Stimulated activated CD4-positive, alpha-beta T cell treated with anti-CD3 and anti-CD28 coated beads, Interleukin-2, amount 100 ng/mL, for 24 hours (primary cell): ENCODE measurements around the gene TMEM14C.

Experiments used
- DNase-seq, 2 donors: peaks; one replicate each; pipeline ENCODE4 v3.0.0-alpha.2; 2020

TMEM14C gene

DNA sequence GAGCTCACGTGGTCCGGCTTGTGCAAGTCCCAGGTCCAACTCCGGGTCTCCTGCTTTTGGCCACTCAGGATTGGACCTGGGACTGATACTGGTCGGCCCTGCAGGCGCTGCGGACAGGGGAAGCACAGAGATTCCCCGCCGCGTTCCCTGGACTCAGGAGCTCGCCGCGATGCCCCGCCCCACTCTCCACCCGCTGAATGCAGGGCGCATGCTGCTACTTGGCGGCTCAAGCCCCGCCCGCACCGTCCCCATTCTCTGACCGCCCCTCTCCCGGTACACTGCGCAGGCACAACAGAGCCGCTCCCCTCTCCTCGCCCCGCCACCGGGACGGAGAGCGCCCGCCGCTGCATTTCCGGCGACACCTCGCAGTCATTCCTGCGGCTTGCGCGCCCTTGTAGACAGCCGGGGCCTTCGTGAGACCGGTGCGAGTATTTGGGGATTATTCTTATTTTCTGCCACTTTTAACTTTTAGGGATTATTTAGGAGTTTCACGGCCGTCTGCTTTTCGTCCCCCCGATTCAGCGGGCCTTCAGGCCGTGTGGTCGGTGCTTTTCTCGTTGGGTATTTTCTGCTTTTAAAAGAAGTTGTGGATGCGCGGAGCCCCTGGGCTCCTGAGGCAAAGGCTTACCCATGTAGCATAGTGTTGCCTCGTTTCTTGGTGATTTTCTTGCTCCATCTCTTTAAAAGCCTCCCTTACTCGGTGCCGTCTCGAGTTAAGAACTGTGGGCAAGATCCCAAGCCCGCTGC lies at the start of gene TMEM14C:
TSS of gene TMEM14C (plus strand) at position 251 of the 747 bp plus-strand sequence. CDS start 1,544 bp downstream, outside the sequence.
- DNase-seq: peak; percentile 89 to 96

DNA sequence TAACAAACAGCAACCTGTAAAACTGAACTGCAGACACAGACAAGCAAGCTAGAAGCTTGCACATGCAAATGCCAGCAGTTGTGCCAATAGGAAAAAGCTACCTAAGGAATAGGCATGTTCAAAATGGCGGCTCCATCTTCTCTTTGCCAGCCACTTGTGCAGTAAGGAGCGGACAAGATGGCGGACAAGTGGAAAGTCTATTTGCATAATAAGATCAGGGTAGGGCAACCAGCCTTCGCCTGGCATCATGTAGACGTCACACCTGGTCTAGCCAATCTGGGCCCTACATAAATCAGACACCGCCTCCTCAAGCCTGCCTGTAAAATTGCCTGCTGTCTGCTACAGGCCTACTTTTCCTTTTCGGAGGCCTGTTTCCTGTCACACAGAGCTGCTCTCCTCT lies 46.5 kb upstream of the TMEM14C start:
- DNase-seq: no peak

DNA sequence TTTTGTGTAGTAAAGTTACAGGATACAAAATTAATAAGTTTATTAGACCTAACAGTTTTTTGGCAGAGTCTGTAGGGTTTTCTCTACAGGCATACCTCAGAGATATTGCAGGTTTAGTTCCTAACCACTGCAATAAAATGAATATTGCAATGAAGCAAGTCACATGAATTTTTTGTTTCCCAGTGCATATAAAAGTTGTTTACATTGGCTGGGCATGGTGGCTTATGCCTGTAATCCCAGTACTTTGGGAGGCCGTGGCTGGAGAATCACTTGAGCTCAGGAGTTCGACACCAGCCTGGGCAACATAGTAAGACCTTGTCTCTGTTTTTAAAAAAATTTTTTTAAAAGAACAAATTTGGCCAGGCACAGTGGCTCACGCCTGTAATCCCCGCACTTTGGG lies 44.4 kb upstream of the TMEM14C start:
- no peak for DNase-seq

DNA sequence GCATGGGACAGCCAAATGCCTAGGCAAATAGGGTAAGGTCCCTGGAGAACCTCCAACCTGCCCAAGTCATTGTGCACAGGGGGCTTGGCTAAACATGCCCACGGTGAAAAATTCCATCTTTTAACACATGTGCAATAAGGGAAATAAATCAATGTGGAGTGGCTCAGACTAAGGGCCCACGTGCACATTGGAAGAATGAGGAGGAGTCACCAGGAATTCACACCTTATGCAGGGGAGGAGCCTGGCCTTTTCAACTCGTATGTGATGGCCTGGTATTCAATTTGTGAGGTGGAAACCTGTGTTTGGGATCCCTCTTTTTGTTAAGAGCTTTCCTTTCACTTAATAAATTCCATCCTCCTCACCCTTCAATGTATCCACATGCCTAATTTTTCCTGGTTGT lies 41.1 kb upstream of the TMEM14C start:
- DNase-seq: no peak

DNA sequence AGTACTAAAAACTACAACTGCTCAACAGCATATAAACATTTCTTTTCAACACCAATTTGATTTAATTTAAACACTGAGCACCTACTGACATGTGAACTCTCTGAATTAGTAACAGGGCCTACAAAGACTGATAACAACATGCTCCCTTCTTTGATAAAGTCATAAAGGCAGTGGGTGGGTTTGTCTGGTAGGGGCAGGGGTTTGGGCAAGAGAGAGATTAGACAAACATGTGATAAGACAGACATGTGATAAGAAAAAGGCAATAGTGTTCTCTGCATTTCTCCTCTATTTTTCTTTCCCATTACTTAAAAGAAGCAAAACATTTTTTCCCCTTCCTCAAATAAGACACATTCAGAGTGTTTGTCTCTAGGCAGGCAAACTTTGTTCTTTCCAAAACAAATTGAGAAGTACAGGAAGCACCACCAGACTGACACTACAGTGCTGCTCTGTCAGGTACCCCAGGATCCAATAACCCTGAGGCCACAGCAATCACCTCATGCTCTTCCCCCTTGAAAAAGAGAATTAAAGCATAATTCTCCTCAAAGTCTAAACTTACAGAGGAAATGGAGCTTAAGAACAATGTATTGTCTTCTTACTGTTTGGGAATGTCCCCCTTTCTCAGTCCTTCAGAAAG lies 40.4 kb upstream of the TMEM14C start:
- no peak for DNase-seq

DNA sequence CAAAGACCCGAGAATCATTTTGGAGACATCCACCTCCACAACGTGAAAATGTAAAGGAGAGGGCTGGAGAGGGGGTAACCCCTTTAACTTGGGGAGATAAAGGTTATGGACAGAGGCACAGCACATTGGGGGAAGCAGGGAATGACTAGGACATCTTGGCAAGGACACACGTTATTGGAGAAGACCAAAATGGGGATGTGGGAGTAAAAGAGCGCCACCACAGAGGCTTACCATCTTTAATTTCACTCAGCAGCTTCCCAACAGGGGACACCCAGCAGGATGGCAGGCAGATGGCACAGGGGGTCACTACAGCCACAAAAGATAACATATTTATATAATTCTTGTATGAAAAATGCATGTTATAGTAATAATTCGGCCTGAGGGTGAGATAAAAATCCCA lies 38.3 kb upstream of the TMEM14C start:
- DNase-seq: no peak

DNA sequence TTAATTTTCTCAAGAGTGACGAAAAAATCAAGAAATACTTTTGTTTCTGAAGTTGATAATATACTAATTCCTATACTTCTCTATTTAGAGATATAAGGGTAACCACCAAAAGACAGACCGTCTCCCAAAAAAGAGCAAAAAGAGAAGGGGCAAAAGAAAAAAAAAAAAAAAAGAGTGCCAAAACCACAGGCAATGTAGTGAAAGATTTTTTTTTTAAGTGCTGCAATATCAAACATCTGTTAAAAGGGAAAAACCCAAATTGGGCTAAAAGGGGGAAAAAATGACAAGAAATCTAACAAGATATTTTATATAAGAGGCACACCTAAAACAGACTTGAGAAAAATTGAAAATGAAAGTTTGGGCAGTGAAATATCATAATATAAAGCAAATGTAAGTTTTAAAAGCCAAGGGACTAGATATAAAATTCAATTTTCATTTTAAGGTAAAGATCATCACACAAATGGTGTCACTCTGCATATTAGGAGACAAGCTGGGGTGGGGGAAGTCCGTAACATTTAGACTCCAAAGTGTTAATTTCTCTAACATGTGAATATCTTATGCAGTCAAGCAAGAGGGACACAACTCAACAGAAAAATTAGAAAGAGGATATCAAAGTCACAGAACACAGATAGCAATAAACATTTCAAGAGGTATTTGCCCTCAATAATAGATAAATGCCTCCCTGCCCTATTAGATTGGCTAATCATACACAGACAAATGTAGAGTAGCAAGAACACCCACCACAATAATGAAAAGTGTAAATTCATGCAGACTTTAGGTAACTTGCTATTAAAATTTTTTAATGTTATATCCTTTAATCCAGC lies 37.6 kb upstream of the TMEM14C start:
- DNase-seq: no peak

DNA sequence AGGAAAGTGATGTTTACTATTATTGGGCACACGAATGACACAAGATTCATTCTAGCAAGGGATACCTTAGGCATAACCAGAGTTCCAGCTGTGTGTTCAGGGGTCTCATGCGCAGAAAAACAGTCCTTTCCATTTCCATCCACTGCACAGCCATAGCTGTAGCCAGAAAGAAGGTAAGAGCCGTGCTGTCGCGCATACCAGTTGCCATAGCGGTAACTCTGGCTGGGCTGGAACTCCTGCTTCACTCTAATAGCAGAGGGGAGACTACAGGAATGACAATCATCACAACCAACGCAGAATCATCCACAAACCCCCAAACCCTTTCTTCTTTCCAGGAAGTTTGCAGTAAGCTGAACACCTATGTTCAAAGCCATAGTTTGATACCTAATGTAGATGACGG lies 36.0 kb upstream of the TMEM14C start:
- no peak for DNase-seq

DNA sequence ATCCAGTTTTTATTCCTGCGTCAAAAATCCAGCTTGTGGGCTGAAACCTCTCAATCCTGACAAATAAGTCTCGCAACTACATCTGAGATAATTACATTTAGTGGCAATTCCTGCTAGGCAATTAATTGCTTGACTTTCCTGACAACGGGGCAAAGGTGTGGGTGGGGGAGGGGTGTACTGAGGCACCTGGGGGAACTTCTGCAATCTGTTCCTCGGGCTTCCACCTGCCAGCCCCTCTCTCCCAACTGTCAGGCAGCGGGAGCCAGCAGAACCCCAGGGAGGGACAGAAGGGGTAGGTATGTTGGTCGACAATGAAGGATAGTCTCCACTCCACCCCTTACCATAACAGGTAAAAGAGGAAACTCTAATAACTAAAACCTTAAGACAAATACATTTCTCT lies 35.3 kb upstream of the TMEM14C start:
- DNase-seq: no peak

DNA sequence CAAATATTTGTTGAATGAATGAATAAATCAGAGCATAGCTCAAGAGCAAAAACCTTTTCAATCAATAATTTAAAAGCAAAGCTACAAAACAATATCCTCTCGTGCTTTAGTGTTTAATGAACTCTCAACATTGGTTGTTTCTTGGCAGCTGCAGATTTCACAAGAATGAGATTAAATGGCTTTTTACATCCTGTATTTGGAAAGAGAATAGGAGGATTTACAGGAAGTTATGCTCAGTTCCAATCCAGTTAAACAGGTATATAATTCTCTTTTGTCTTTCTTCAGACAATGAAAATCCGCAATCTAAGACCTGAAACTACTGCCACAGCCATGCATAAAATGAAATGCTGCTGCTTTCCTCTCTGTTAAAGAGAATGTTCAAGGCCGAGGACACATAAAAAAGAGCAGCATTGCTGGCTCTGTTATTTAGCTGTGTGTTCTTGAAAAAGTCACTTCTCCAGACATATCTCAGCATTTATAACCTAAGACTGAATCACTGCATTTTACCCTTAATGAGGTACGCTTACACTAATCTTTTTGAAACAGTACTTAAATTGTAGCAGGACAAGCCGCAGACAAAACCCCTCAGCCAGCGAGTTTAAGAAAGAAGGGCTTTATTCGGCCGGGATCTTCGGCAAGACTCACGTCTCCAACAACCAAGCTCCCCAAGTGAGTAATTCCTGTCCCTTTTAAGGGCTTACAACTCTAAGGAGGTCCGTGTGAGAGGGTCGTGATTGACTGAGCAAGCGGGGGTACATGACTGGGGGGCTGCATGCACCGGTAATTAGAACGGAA lies 32.0 kb upstream of the TMEM14C start:
- DNase-seq: no peak

DNA sequence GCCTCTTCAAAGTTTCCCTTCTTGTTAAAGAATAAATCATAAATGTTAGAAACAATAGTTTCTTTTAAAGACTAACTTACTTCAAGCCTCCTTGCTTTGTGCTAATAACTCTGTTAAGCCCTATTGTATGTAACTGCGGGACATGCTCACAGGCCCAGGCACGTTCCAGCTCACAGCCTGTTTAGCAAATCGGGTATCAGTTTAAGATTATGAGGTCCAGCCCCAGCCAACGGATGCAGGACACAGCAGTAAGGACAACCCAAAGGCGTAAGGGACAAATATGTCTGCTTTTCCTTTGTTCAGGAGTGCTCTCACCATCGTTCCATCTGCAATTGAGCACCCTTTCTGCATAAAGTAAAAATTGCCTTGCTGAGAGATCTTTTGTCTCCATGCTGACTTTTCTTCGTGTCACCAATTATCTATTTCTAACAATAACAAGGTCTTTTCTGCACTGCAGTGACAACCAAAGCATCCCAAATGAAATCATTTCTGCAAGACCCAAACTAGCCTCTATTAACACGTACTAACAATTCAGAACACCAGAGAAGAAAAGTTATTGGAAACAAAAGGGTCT lies 29.8 kb upstream of the TMEM14C start:
- no peak for DNase-seq

DNA sequence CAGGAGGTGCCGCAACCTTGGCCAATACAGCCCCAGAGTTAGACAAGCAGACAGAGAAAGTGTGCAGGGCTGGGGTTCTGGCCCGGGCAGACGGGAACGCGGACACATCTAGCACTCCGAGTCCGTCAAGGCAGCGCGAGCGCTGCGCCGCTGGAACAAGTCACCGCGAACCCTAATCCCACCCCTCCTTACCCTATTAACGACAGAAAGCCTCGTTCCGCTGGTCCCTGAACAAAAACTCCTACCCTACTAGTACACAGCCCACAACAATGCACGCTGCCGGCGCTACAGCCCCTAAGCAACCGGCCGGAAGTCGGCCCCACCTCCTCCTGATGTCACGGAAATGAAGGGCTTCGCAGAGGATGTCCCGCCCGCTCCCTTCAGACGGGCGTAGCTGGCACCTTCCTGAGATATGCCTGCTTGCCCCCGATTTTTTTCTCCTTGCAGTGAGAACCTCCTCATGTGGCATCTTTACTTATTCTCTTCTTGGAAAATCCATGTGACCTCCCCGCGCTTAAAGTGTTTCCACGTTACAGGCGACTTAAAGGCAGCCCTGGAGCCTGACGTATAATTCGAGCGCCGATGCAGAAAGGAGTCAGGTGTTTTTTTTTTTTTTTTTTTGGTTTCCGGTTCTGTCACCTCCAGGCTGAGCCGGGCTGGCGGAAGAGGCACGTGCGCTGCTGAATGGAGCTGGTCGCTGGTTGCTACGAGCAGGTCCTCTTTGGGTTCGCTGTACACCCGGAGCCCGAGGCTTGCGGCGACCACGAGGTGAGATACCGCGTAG lies 28.4 kb upstream of the TMEM14C start, which contains the start of the genes C6orf52 and PAK1IP1:
TSS of gene C6orf52 (minus strand) at position 315 of the 784 bp plus-strand sequence. CDS start 7,066 bp downstream, outside the sequence.
TSS of gene PAK1IP1 (plus strand) at position 671 of the 784 bp plus-strand sequence. CDS start at position 685, 14 bp downstream.
- peak; percentile 92 to 94 for DNase-seq

DNA sequence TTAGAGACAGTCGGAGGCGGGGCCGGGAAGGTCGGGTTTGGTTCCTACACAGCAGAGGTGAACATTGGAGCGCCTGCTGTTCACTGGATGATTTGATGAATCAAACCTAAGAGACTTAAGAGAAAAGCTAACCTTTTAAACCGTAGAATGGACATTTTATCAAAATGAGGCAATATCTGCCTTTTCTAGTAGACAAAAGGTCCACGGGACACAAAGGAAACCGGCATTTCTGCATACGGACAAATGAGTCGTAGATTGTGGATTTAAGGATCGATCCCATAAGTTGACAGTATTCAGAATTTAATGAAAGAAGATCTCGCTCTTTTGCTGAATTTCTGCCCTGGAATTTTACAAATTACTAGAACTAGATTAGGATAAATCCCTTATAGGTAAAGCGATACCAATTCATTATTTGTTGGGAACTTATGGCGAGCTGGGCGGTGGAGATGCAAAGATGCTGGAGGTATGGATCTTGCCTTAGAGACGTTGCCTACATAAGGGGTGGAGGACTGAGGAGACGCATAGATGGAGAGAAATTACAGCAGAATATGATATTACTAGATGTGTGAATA lies 27.7 kb upstream of the TMEM14C start:
- DNase-seq: no peak

DNA sequence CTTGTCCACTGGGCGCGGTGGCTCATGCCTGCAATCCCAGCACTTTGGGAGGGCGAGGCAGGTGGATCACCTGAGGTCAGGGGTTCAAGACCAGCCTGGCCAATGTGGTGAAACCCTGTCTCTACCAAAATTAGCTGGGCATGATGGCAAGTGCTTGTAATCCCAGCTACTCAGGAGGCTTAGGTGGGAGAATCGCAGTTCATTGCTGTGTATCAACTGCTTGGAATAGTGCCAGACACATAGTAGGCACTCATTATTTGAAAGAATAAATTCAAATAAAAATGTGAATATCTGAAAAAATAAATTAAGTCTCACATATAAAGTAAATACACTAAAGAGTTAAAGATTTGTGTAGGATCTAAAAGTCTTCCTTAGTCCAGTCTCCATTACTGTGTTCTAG lies 26.2 kb upstream of the TMEM14C start:
- DNase-seq: no peak

DNA sequence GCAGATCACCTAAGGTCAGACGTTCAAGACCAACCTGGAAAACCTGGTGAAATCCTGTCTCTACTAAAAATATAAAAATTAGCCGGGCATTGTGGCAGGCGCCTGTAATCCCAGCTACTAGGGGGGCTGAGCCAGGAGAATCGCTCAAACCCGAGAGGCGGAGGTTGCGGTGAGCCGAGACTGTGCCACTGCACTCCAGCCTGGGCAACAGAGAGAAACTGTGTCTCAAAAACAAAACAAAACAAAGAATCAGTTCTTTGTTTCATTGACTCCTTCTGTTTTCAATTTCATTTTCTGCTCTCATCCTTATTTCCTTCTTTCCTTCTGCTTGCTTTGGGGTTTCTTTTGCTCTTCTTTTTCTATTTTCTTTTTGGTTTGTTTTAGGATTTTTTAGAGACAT lies 8.9 kb upstream of the TMEM14C start:
- no peak for DNase-seq

DNA sequence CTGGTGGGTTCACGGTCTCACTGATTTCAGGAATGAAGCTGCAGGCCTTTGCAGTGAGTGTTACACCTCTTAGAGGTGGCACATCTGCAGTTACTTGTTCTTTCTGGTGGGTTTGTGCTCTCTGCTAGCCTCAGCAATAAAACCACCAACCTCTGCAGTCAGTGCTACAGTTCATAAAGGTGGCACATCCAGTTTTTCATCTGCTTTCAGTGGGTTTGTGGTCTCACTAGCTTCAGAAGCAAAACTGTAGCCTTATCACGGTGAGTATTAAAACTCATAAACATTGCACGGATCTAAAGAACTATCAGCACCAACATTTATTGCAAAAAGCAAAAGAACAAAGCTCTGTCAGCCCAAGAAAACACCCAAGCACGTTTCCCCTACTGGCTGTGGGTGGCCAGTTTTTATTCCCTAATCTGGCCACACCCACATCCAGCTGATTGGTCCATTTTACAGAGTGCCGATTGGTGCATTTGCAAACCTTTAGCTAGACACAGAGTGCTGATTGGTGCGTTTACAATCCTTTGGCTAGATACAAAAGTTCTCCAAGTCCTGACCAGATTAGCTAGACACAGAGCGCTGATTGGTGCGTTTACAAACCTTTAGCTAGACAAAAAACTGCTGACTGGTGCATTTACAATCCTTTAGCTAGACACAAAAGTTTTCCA lies 3.4 kb upstream of the TMEM14C start:
- DNase-seq: peak; percentile 32

DNA sequence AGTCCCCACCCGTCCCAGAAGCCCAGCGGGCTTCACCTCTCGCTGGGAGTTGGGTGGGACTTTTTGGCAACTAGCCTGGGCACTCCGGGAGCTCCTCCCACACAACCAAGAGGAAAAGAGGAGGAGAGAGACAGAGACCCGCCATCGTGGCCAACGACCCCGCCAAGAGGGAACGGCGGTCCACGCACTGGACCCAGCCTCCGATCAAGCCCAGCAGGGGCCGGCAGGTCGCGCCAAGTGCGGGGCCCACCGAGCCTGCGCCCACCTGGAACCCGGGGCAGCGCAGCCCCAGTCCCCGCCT lies 3.0 kb upstream of the TMEM14C start:
- no peak for DNase-seq

DNA sequence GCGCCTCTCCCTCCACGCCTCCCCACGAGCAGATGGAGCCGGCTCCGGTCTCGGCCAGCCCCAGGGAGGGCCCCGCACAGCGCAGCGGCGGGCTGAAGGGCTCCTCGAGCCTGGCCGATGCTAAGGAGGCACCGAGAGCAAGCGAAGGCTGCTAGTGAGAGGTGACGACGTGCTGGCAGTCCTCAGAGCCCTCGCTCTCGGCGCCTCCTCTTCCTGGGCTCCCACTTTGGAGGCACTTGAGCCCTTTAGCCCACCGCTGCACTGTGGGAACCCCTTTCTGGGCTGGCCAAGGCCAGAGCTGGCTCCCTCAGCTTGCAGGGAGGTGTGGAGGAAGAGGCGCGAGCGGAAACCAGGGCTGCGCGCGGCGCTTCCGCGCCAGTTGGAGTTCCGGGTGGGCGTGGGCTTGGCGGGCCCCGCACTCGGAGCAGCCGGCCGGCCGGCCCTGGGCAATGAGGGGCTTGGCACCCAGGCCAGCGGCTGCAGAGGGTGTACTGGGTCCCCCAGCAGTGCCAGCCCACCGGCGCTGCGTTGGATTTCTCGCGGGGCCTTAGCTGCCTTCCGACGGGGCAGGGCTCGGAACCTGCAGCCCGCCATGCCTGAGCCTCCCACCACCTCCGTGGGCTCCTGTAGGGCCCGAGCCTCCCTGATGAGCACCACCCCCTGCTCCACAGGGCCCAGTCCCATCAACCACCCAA lies 2.5 kb upstream of the TMEM14C start:
- DNase-seq: peak; percentile 58 to 69

DNA sequence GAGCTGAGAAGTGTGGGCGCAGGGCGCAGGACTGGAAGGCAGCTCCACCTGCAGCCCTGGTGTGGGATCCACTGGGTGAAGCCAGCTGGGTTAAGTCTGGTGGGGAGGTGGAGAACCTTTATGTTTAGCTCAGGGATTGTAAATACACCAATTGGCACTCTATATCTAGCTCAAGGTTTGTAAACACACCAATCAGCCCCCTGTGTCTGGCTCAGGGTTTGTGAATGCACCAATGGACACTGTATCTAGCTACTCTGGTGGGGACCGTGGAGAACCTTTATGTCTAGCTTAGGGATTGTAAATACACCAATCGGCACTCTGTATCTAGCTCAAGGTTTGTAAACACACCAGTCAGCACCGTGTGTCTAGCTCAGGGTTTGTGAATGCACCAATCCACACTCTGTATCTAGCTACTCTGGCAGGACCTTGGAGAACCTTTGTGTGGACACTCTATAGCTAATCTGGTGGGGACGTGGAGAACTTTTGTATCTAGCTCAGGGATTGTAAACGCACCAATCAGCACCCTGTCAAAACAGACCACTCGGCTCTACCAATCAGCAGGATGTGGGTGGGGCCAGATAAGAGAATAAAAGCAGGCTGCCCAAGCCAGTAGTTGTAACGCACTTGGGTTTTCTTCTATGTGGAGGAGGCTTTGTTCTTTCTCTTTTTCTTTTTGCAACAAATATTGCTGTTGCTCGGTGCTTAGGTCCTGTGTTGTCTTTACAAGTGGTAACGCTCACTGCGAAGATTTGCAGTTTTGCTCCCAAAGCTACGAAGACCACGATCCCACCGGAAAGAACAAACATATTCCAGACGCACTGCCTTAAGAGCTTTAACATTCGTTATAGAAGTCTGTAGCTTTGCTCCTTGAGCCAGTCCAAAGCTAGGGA lies 1.7 kb upstream of the TMEM14C start:
- peak in 1 of 2 donors; percentile 42 for DNase-seq
